CD8-positive, alpha-beta memory T cell (primary cell): ENCODE data around the gene CYGB. TPM values are rescaled to one million over a fixed set of nuclear protein-coding genes. Genes with fewer than 3 reads are reported as not detected.

Source experiments
- CTCF ChIA-PET: fragments of 350-600 bp; sonication (Branson Sonifier 250); formaldehyde crosslinking; loops from one replicate; lab custom pipeline; 2021; ENCODE audit warnings: antibody characterized with exemption; lab: Charles Lee
- POLR2A ChIA-PET: fragments of 350-600 bp; sonication (Branson Sonifier 250); formaldehyde crosslinking; loops from one replicate; lab custom pipeline; 2021; ENCODE audit warnings: antibody characterized with exemption; lab: Charles Lee
- DNase-seq, 5 donors: peaks; one replicate each; pipeline versions ENCODE4 v3.0.0 to v3.0.0-alpha.2; 2020 to 2022; ENCODE audit warnings: mixed read lengths in 1 of 5
- H3K27ac ChIP-seq: one replicate; pipeline ENCODE4 v1.7.0; 2013; ENCODE audit warnings: low read depth, mild to moderate bottlenecking, low read length, moderate library complexity
- H3K27me3 ChIP-seq: 2 replicates; pipeline ENCODE4 v1.7.0; 2013; ENCODE audit warnings: low read length, mild to moderate bottlenecking; ENCODE audit not compliant: insufficient read depth, poor library complexity, severe bottlenecking
- H3K36me3 ChIP-seq: 2 replicates; pipeline ENCODE4 v1.7.0; 2013; ENCODE audit warnings: mild to moderate bottlenecking, low read length, moderate library complexity; ENCODE audit not compliant: insufficient read depth
- H3K4me1 ChIP-seq: 2 replicates; pipeline ENCODE4 v1.7.0; 2013; ENCODE audit warnings: mild to moderate bottlenecking, low read length, moderate library complexity; ENCODE audit not compliant: insufficient read depth
- H3K4me3 ChIP-seq: 2 replicates; pipeline ENCODE4 v1.7.0; 2013; ENCODE audit warnings: mild to moderate bottlenecking, low read length
- H3K9me3 ChIP-seq: 2 replicates; pipeline ENCODE4 v1.7.0; 2013; ENCODE audit warnings: mild to moderate bottlenecking, low read length
- H3K27ac Mint-ChIP-seq, 8 donors: one replicate each; pipeline ENCODE4 v1.8.0; 2020 to 2021; ENCODE audit warnings: mixed read lengths in 8 of 8, mild to moderate bottlenecking in 6 of 8, inconsistent platforms in 3 of 8, moderate library complexity in 3 of 8
- H3K27me3 Mint-ChIP-seq, 2 donors: one replicate each; pipeline ENCODE4 v1.8.0; 2020 to 2021; ENCODE audit warnings: mixed read lengths in 2 of 2, mild to moderate bottlenecking in 1 of 2, moderate library complexity in 1 of 2
- H3K36me3 Mint-ChIP-seq, 3 donors: one replicate each; pipeline ENCODE4 v1.8.0; 2020 to 2021; ENCODE audit warnings: mixed read lengths in 3 of 3, inconsistent platforms in 1 of 3, mild to moderate bottlenecking in 1 of 3
- H3K4me1 Mint-ChIP-seq, 3 donors: one replicate each; pipeline ENCODE4 v1.8.0; 2020 to 2021; ENCODE audit warnings: mixed read lengths in 3 of 3, inconsistent platforms in 1 of 3, mild to moderate bottlenecking in 1 of 3
- H3K4me3 Mint-ChIP-seq, 7 donors: one replicate each; pipeline ENCODE4 v1.8.0; 2020 to 2021; ENCODE audit warnings: mixed read lengths in 7 of 7, mild to moderate bottlenecking in 6 of 7, moderate library complexity in 4 of 7, inconsistent platforms in 2 of 7
- H3K9me3 Mint-ChIP-seq, 5 donors: one replicate each; pipeline ENCODE4 v1.8.0; 2020 to 2022; ENCODE audit warnings: mixed read lengths in 5 of 5, mild to moderate bottlenecking in 3 of 5, moderate library complexity in 2 of 5, inconsistent platforms in 1 of 5
- polyA plus RNA-seq: library from polyadenylated mRNA; unstranded; fragments of 300-500 nt; fragmentation: Illumina TruSeq; gene quantifications from one replicate; pipeline ENCODE4 v1.2.3, GENCODE V29; 2021
- total RNA-seq, 2 experiments: library from RNA; stranded (reverse); gene quantifications; one replicate each; pipeline ENCODE4 v1.2.3, GENCODE V29; 2021

Gene CYGB
- total and polyA plus RNA-seq, 3 experiments from 2014 or later: 0.23 TPM; not detected in 2

DNA sequence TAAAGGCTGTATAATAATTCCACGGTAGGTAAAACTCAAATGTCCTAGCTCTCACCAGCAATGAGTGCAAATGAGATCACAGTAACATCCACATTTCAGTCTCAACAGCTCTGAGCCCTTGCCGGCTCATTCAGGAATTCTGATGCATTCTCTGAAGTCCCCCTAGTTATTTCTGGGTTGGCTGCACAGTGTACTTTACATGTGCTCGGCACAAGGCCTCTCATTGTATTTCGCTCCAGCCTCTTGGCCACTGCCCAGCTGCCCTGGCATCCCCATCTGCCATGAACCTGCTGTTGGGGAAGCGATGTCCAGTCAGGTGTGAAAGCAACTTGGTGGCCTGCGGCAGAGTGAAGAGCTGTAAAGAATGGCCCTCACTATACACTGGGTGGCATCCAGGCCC is 16.6 kb upstream of the CYGB start:
- Mint-ChIP-seq H3K27ac (no peak overlapping the region), H3K9me3 (no peaks in the 10 kb centered on the region)
- POLR2A ChIA-PET: no interaction called here

DNA sequence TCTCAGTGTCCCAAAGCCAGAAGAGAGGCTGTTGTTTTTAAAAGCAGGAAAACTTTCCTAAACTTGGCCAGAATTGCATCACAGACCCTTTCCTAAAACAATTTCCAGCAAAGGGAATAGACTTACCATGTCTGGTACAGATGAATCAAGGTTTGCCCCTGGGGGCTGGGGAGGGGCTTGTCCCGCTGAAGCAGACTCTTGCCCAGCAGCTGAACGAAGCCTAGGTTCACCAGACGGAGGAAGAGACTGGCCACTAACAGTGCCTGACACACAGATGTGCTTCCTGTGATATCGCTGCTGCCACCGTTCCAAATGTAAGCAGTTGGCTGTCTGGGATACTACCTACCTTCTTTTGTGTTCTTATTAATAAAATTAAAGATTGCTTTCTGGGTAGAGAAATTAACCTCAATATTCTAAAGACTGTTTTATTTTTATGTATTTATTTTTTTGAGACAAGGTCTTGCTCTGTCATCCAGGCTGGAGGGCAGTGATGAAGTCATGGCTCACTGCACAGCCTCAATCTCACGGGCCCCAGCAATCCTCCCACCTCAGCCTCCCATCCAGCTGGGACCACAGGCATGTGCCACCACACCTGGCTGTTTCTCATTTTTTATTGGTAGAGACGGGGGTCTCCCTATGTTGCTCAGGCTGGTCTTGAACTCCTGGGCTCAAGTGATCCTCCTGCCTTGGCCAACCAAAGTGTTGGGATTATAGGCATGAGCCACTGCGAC is 15.8 kb upstream of the CYGB start:
- Mint-ChIP-seq H3K4me1 (peaks cover 27 to 31% (median 27%) of the 10 kb centered on the region in 3 donors), H3K4me3 (no peak overlapping the region), H3K9me3 (no peaks in the 10 kb centered on the region), H3K27ac (peak overlapping the region in 2 of 8 donors; percentile 38 to 58), H3K36me3 (peaks cover 0 to 16% (median 3%) of the 10 kb centered on the region in 3 donors), H3K27me3 (no peaks in the 10 kb centered on the region)
- Histone ChIP-seq H3K27ac (no peak overlapping the region), H3K36me3 (no peaks in the 10 kb centered on the region), H3K4me1 (peaks cover 9% of the 10 kb centered on the region), H3K4me3 (no peak overlapping the region), H3K9me3 (no peaks in the 10 kb centered on the region), H3K27me3 (no peaks in the 10 kb centered on the region)
- DNase-seq: peak in 1 of 5 donors; percentile 26
- ChIA-PET POLR2A (no interaction called here), CTCF (interaction anchor here (2.5 to 7.5 kb wide), 2 partner anchors 30 kb away, joined by 17 to 47 read pairs; no protein-coding TSS in a partner anchor)

More for the DNA sequence above, 16.6 kb upstream of the CYGB start:
- Mint-ChIP-seq H3K4me3 (no peak overlapping the region), H3K27me3 (no peaks in the 10 kb centered on the region), H3K4me1 (peaks cover 35 to 39% (median 35%) of the 10 kb centered on the region in 3 donors), H3K36me3 (peaks cover 3 to 23% (median 4%) of the 10 kb centered on the region in 3 donors)
- peaks cover 17% of the 10 kb centered on the region for H3K4me1 ChIP-seq
- no peaks in the 10 kb centered on the region for H3K27me3 ChIP-seq
- H3K36me3 ChIP-seq: no peaks in the 10 kb centered on the region
- H3K9me3 ChIP-seq: no peaks in the 10 kb centered on the region
- no peak for DNase-seq
- CTCF ChIA-PET: interaction anchor here (7.5 kb wide), 1 partner anchor 30 kb away, joined by 47 read pairs; no protein-coding TSS in a partner anchor
- no peak overlapping the region for H3K27ac ChIP-seq
- H3K4me3 ChIP-seq: no peak overlapping the region

DNA sequence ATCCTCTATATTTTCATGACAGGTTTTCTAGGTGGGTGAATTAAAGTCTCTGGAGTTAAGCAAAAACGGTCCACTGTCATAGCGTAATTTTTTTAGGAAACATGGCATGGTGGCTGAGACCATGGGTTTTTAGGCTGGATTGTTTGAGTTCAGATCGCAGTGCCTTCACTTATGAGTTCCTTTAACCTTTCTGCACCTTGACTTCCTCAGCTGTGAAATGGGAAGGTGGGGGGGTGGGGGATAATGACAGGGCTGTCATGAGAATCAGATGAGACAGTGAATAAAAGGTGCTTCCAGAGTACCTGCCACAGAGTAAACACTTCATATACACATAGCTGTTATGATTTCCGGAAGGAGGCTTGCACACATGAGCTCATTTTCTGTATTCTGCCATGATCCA is 14.2 kb upstream of the CYGB start:
- ChIA-PET POLR2A (no interaction called here), CTCF (interaction anchor here (1.4 to 2.5 kb wide), 2 partner anchors 29 to 72 kb away, joined by 6 to 17 read pairs; no protein-coding TSS in a partner anchor)
- H3K27me3 Mint-ChIP-seq: no peaks in the 10 kb centered on the region
- peaks cover 0 to 3% (median 1%) of the 10 kb centered on the region in 3 donors for H3K36me3 Mint-ChIP-seq
- no peak overlapping the region for H3K27ac Mint-ChIP-seq
- no peak for DNase-seq
- H3K4me1 ChIP-seq: peaks cover 10% of the 10 kb centered on the region
- H3K27ac ChIP-seq: no peak overlapping the region
- no peaks in the 10 kb centered on the region for H3K9me3 ChIP-seq
- no peaks in the 10 kb centered on the region for H3K9me3 Mint-ChIP-seq
- no peaks in the 10 kb centered on the region for H3K36me3 ChIP-seq
- no peaks in the 10 kb centered on the region for H3K27me3 ChIP-seq
- peak overlapping the region in 2 of 7 donors; percentile 28 to 33 for H3K4me3 Mint-ChIP-seq
- H3K4me1 Mint-ChIP-seq: peaks cover 11 to 14% (median 13%) of the 10 kb centered on the region in 3 donors
- H3K4me3 ChIP-seq: no peak overlapping the region

DNA sequence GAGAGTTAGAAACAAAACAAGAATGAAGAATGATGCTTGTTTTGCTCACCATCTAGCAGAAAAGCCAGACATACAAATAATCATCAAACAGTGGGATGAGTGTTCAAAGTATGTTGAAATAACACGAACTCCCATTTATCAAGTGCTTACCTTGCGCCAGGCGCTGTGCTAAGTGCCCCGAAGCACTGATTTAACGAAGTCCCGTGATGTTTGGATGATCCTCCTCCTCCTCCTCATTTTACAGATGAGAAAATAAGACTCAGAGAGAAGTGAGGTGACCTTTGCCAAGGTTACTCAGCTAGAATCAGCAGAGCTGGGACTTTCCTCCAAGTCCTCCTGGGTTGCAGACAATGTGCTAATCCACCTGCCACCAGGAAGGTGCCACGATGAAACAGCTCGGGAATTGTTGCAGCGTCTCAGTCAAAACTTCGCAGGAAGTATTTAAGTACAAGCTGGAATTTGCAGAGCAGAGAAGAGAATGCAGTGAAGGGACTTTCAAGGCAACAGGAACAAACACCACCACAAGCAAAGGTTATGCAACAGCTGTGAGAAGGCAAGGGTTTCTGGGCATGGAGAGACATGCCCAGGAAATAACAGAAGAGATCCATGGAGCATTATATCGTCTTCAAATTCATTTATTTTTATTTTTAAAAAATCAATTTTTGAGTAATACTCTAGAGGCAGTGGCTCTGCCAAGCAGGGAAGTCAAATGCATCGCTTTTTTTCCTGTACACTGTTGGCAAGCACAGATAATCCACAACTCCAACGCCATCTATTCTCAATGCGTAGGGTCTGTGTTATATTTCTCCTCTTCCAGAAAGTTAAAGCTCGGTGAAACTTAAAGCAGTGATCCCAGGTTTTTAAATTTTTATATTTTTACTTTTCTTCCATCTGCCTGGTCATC is 13.5 kb upstream of the CYGB start:
- Histone ChIP-seq H3K4me3 (no peak overlapping the region), H3K9me3 (no peaks in the 10 kb centered on the region), H3K27ac (no peak overlapping the region), H3K36me3 (no peaks in the 10 kb centered on the region), H3K4me1 (peaks cover 7% of the 10 kb centered on the region), H3K27me3 (no peaks in the 10 kb centered on the region)
- POLR2A ChIA-PET: interaction anchor here (0.6 kb wide), 1 partner anchor 27 kb away, joined by 3 read pairs; no protein-coding TSS in a partner anchor
- Mint-ChIP-seq H3K36me3 (peaks cover 0 to 3% (median 1%) of the 10 kb centered on the region in 3 donors), H3K27ac (peak overlapping the region in 1 of 8 donors; percentile 58), H3K9me3 (no peaks in the 10 kb centered on the region), H3K27me3 (no peaks in the 10 kb centered on the region), H3K4me1 (peaks cover 8 to 9% (median 9%) of the 10 kb centered on the region in 3 donors), H3K4me3 (no peak overlapping the region)
- CTCF ChIA-PET: interaction anchor here (1.4 to 2.5 kb wide), 2 partner anchors 28 to 73 kb away, joined by 6 to 17 read pairs; no protein-coding TSS in a partner anchor
- no peak for DNase-seq

DNA sequence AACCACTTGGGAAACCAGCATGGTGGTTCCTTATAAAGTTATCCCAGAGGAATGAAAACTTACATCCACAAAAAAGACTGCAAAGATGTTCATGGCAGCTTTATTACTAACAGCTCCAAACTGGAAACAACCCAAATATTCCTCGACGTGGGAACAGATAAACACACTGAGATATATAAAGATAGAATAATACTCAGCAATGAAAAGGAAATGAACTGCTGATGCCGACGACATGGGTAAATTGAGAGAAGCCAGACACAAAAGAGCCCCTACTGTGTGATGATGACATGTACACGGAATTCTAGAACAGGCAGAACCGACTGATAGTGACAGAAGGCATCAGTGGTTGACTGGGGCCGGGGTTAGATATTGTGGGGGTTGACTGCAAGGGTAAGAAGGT is 12.0 kb upstream of the CYGB start:
- peak overlapping the region in 1 of 8 donors; percentile 52 for H3K27ac Mint-ChIP-seq
- POLR2A ChIA-PET: no interaction called here
- no peaks in the 10 kb centered on the region for H3K9me3 Mint-ChIP-seq

DNA sequence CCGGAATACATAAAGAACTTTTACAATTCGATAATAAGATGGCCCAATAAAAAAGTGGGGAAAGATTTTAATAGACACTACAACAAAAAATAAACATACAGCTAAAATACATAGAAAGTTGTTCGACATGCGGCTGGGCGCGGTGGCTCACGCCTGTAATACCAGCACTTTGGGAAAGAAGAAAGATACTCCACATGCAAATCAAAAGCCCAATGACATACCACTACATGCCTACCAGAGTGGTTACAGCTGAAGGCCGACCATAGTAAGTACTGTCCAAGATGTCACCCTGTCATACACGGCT is 11.7 kb upstream of the CYGB start:
- peaks cover 7% of the 10 kb centered on the region for H3K4me1 ChIP-seq
- H3K9me3 ChIP-seq: no peaks in the 10 kb centered on the region
- no peaks in the 10 kb centered on the region for H3K27me3 ChIP-seq
- POLR2A ChIA-PET: no interaction called here
- CTCF ChIA-PET: interaction anchor here (2.0 kb wide), 1 partner anchor 26 kb away, joined by 19 read pairs; no protein-coding TSS in a partner anchor
- H3K36me3 Mint-ChIP-seq: peaks cover 0 to 3% (median 0%) of the 10 kb centered on the region in 3 donors
- H3K4me1 Mint-ChIP-seq: peaks cover 0 to 2% (median 0%) of the 10 kb centered on the region in 3 donors
- no peaks in the 10 kb centered on the region for H3K36me3 ChIP-seq
- peak overlapping the region in 1 of 7 donors; percentile 5 for H3K4me3 Mint-ChIP-seq
- no peak overlapping the region for H3K4me3 ChIP-seq
- H3K27ac Mint-ChIP-seq: peak overlapping the region in 1 of 8 donors; percentile 1
- peaks cover 0 to under 1% of the 10 kb centered on the region in 2 donors for H3K27me3 Mint-ChIP-seq
- DNase-seq: no peak
- H3K27ac ChIP-seq: no peak overlapping the region
- H3K9me3 Mint-ChIP-seq: no peaks in the 10 kb centered on the region

More for the DNA sequence above, 12.0 kb upstream of the CYGB start:
- Histone ChIP-seq H3K27me3 (no peaks in the 10 kb centered on the region), H3K9me3 (no peaks in the 10 kb centered on the region), H3K27ac (no peak overlapping the region), H3K4me3 (no peak overlapping the region), H3K4me1 (peaks cover 7% of the 10 kb centered on the region), H3K36me3 (no peaks in the 10 kb centered on the region)
- no peak for DNase-seq
- Mint-ChIP-seq H3K4me3 (peak overlapping the region in 1 of 7 donors; percentile 5), H3K27me3 (no peaks in the 10 kb centered on the region), H3K4me1 (peaks cover 0 to 3% (median 2%) of the 10 kb centered on the region in 3 donors), H3K36me3 (peaks cover 0 to 3% (median 0%) of the 10 kb centered on the region in 3 donors)
- CTCF ChIA-PET: interaction anchor here (2.0 kb wide), 1 partner anchor 26 kb away, joined by 19 read pairs; no protein-coding TSS in a partner anchor

DNA sequence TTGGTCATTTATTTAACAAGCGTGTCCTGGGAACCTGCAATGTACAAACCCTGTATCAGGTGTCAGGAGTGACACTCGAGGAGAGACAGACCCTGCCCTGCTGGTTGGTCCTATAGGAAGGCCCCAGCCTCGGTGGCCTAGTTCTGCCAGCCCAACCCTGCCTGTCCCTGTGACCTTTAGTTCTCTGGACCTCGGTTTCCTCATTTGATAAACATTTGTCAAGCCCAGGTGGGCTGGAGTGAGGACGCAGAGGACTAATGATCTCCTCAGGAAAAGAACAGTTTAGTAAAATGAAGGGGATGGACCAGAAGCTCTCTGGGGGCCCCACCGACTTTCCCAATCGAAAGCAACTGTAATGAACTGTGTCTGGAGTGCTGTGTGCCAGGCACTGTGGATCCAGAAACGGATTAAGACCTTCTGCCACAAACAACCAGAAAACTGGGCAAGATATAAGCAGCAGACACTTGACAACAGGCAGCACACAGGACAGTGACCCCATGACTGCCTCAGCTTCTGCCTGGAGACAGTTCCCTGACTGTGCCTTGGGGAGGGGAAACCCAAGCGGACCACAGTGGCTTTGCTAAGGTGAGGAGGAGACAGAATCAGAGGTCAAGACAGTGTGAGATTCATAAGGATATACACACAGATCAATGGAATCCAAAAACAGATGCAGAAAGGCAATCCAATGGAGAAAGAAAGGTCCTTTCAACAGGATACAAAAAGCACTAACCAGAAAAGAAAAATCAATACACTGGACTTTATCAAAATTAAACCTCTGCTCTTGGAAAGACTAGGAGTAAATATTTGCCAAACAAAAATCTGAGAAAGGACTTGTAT is 11.1 kb upstream of the CYGB start:
- Mint-ChIP-seq H3K27ac (no peak overlapping the region), H3K27me3 (peaks cover 5 to 6% of the 10 kb centered on the region in 2 donors), H3K9me3 (no peaks in the 10 kb centered on the region), H3K36me3 (peaks cover 0 to 3% (median 0%) of the 10 kb centered on the region in 3 donors), H3K4me3 (no peak overlapping the region), H3K4me1 (peaks cover 0 to 2% (median 0%) of the 10 kb centered on the region in 3 donors)
- no peak for DNase-seq
- Histone ChIP-seq H3K4me3 (no peak overlapping the region), H3K36me3 (no peaks in the 10 kb centered on the region), H3K4me1 (peaks cover 7% of the 10 kb centered on the region), H3K27me3 (no peaks in the 10 kb centered on the region), H3K9me3 (no peaks in the 10 kb centered on the region), H3K27ac (no peak overlapping the region)
- ChIA-PET CTCF (interaction anchor here (0.6 to 2.0 kb wide), 2 partner anchors 25 to 83 kb away, joined by 3 to 19 read pairs; no protein-coding TSS in a partner anchor), POLR2A (no interaction called here)
